NCI-H1436 (cell line): ENCODE data around the gene PPP6R2.

Experiments
- DNase-seq: peaks from one replicate; lab custom pipeline; 2025; lab: John Stamatoyannopoulos, UW

Gene PPP6R2

GRCh38 chr22:50306753-50307749 lies 36.1 kb upstream of the PPP6R2 start, which contains the start of gene PLXNB2:
Gene PLXNB2, minus strand, starts transcription at chr22:50307646. Its CDS starts 17,062 bp downstream, at chr22:50290584.
- DNase-seq: peak; percentile 78

DNA sequence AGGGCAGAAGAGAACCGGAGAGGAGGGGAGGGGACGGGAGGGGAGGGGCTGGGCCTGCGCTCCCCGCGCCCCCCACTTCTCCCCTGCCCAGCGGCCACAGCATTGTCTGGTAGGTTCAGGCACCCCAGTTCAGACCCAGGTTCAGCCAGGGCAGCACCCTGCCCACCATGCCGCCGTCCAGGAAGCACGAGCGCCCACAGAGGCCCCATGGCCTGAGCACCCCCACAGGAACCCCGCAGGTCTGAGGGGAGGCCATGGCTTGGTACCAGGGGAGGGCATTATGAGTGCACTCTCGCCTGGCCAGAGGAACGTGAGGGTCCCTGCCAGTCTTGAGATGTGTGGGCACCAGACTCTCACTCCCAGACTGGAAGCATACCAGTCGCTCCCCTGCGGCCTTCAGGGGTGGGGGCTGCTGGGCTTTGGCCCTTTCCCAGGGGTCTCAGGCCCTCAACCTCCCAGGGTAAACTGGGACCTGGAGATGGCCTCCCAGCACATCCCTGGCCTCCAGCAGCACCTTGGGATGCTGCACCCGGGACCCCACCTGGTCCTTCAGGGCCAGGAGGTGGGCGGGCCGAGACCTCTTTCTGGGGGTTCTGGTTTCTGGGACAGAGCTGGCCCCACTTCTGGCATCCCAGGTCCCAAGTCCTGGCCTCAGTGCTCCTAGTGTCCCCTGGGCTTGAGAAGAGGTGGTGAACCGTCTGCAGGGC lies 35.1 kb upstream of the PPP6R2 start:
- no peak for DNase-seq

- no peak for DNase-seq
Measured at GRCh38 chr22:50308597-50308935, 34.6 kb upstream of the PPP6R2 start.

- DNase-seq: no peak
Measured at GRCh38 chr22:50308986-50309600, 34.0 kb upstream of the PPP6R2 start.

DNA sequence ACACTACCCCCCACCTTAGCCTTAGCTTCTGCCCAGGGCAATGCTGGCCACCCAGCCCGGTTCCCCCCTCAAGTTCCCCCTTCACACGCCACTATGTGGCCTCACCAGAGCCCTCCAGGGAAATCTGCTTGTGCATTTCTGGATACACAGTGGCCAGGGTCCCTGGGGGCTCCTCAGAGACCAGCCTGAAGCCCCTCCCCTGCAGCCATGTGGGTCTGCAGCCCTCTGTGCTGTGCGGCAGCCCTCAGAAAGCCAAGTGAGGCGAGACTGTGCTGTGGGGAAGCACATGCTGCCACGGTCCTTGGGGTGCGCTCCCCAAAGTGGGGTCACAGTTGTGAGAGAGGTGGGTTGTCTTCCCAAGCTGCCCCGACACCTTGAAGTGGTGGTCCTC lies 33.5 kb upstream of the PPP6R2 start:
- peak; percentile 40 for DNase-seq

DNA sequence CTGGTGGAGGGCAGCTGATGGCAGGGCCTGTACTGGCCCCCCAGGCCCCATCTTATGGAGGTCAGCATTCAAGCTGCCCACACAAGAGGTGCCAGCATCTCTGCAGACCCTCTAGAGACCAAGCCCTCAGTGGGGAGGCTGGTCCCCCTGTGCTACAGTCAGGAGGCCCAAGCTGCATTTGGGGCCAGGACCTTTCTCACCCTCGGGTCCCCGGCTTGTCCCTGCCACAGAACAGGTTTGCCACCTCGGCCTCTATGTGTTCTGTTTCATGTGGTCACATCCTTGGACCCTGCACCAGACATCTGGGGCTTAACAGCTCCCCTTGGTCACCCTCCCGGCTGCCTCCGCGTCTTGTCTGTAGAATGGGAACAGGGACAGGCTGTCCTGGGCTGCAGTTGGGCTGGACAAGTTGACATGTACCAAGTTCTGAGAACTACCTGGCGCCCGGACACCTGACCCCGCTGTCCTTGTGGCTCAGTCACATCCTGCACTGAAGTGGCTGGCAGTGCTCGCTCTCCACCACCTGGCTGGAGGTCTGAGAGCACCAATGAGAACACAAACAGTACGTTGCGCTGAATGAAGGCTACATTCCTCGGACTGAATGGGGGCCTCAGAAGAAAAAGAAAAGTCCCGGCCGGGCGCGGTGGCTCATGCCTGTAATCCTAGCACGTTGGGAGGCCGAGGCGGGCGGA lies 33.0 kb upstream of the PPP6R2 start:
- no peak for DNase-seq

- no peak for DNase-seq
Measured at GRCh38 chr22:50310949-50311444, 32.1 kb upstream of the PPP6R2 start.

GRCh38 chr22:50311606-50312351 lies 31.3 kb upstream of the PPP6R2 start:
- DNase-seq: no peak

- no peak for DNase-seq
Measured at GRCh38 chr22:50312371-50312770, 30.8 kb upstream of the PPP6R2 start.

- DNase-seq: no peak
Measured at GRCh38 chr22:50313021-50313420, 30.1 kb upstream of the PPP6R2 start.

GRCh38 chr22:50313600-50313999 lies 29.5 kb upstream of the PPP6R2 start:
- DNase-seq: no peak

DNA sequence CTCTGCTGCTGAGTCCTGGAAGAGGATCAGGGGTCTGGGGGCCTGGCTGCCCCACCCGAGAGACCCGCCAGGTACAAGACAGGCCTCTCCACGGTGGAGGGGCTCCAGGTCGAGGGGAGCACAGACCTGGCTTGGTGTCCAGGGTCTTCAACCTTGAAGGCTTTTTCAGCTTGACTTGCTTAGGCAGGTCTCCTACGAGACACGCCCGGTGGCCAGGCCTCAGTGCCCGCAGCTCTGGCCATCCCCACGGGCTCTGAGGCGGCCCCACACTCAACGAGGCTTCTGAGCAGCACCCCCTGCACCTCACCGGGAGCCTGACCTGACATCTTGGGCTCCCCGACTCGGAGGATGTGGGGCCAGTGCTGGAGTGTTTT lies 29.1 kb upstream of the PPP6R2 start:
- no peak for DNase-seq

- no peak for DNase-seq
Measured at GRCh38 chr22:50314455-50315288, 28.5 kb upstream of the PPP6R2 start.

DNA sequence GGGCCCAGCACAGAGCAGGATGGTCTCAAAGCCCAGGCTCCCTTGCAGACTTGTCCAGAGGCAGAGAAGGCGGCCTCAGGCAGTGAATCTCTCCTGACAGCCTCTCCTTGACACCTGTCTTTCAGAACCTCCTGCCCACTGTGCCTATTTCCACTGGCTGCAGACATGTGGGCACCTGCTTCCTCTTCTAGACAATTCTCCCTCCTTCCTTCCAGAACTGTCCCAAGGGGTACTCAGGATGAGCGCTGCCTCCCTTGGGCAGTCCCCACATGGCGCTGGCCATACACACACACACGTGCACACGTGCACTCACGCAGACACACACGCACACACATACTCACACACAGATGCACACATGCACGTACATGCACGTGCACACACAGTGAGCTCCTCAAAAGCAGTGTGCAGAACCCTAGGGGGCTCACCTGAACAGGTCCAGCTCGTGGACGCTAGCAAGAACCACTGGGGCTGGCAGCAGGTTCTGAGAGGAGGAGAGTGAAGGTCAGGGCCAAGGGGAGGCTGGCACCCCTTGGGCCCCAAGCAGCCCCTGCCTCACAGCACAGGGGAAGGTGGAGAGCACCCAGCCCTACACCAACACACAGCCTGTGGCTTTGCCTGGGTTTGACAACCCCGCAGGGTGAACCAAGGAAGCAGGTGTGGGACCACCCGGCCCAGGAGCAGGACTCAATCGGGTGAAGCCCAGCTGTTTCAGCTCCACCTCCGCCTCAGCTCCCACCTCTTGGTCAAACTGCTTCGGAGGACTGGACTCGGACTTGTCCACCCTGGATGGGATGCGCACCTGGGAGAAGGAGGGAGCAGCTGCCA lies 27.6 kb upstream of the PPP6R2 start:
- no peak for DNase-seq

- no peak for DNase-seq
Measured at GRCh38 chr22:50316114-50317065, 26.7 kb upstream of the PPP6R2 start.

DNA sequence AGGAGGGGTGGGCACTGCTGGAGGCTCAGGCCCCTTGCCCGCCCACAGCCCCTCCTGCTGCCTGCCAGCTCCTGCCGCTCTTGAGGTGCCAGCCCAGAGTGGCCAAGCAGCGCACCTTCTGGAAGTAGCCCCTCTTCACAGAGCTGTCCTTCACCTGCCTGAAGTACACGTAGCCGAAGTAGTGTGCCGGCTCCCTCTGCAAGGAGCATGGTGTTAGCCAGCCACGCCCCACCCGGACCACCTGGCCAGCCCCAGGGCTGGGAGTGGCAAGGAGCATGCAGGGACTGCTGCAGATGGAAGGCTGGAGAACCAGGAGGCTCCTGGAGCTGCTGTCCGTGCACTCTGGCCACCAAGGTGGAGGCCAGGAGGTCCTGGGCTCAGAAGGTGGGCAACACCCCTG lies 25.9 kb upstream of the PPP6R2 start:
- no peak for DNase-seq

- DNase-seq: no peak
Measured at GRCh38 chr22:50317674-50318073, 25.5 kb upstream of the PPP6R2 start.

GRCh38 chr22:50318356-50318697 lies 24.8 kb upstream of the PPP6R2 start:
- no peak for DNase-seq
